Measurements from ENCODE around the gene CCDC85A.

GRCh38 chr2:56234241-56234640 lies 50.5 kb downstream of the CCDC85A start:
- TF ChIP-seq EZH2 (IDR thresholded peaks at IDR 0.05; ENCODE audit: low read depth, unreplicated experiment) (no peak), CTCF (conservative IDR thresholded peaks at IDR 0.05; ENCODE audit: low read depth in 2 of 2) (no peak)

Measured in GM23338 (cell line).